Activated CD4-positive, alpha-beta memory T cell treated with anti-CD3 and anti-CD28 coated beads, Interleukin-2, amount 10 ng/mL, durations not matched to agents 7 days and 5 days (primary cell): ENCODE measurements around the gene CDK11B. TPM values are rescaled to one million over a fixed set of nuclear protein-coding genes. Genes with fewer than 3 reads are reported as not detected.
"Not testable (repeated sequence)": the region's sequence is repeated elsewhere in the genome, so short reads cannot be mapped to it uniquely, and the experiment has no call there.

Experiments
- CTCF ChIA-PET: fragments of 350-600 bp; sonication (Branson Sonifier 250); formaldehyde crosslinking; loops from one replicate; lab custom pipeline; 2021; ENCODE audit warnings: antibody characterized with exemption, inconsistent platforms; lab: Charles Lee
- POLR2A ChIA-PET: fragments of 350-600 bp; sonication (Branson Sonifier 250); formaldehyde crosslinking; loops from one replicate; lab custom pipeline; 2021; ENCODE audit warnings: antibody characterized with exemption; lab: Charles Lee
- DNase-seq: peaks from one replicate; pipeline ENCODE4 v3.0.0-alpha.2; 2020
- H3K27ac Mint-ChIP-seq: one replicate; pipeline ENCODE4 v1.8.0; 2021; ENCODE audit warnings: mild to moderate bottlenecking, mixed read lengths
- H3K27me3 Mint-ChIP-seq: one replicate; pipeline ENCODE4 v1.8.0; 2021; ENCODE audit warnings: mixed read lengths
- H3K36me3 Mint-ChIP-seq: one replicate; pipeline ENCODE4 v1.8.0; 2021; ENCODE audit warnings: low read depth, mixed read lengths
- H3K4me1 Mint-ChIP-seq: one replicate; pipeline ENCODE4 v1.8.0; 2021; ENCODE audit warnings: mixed read lengths
- H3K4me3 Mint-ChIP-seq: one replicate; pipeline ENCODE4 v1.8.0; 2021; ENCODE audit warnings: mild to moderate bottlenecking, mixed read lengths
- H3K9me3 Mint-ChIP-seq: one replicate; pipeline ENCODE4 v1.8.0; 2021; ENCODE audit warnings: mixed read lengths
- total RNA-seq, 2 experiments: library from RNA; stranded (reverse); gene quantifications; one replicate each; pipeline ENCODE4 v1.2.3, GENCODE V29; 2021

CDK11B gene
- 10 to 100 TPM; 32.5 to 32.7 TPM for total RNA-seq

GRCh38 chr1:1658583-1659549 lies at the start of gene CDK11B:
Gene CDK11B (minus strand): TSS chr1:1659004. CDS start chr1:1657485, 1,519 bp downstream.
- CTCF ChIA-PET: not testable (repeated sequence)
- peak within 1 kb of the TSS; percentile 100 for H3K27ac Mint-ChIP-seq

GRCh38 chr1:1707897-1708296 lies 49.1 kb upstream of the CDK11B start:
- H3K4me3 Mint-ChIP-seq, H3K36me3 Mint-ChIP-seq, CTCF ChIA-PET, H3K27ac Mint-ChIP-seq, H3K27me3 Mint-ChIP-seq, H3K9me3 Mint-ChIP-seq, DNase-seq, H3K4me1 Mint-ChIP-seq, POLR2A ChIA-PET: not testable (repeated sequence)

More at GRCh38 chr1:1658583-1659549, at the start of gene CDK11B:
- peaks cover 15% of the 10 kb centered on the region for H3K4me1 Mint-ChIP-seq
- DNase-seq: peak; percentile 94
- H3K36me3 Mint-ChIP-seq: peaks cover 20% of the 10 kb centered on the region
- POLR2A ChIA-PET: interaction anchor here (0.6 to 1.2 kb wide), 2 partner anchors 65 to 69 kb away, joined by 3 to 5 read pairs; partner anchors contain the start of gene CDK11A
- H3K4me3 Mint-ChIP-seq: peak within 1 kb of the TSS; percentile 94
- H3K27me3 Mint-ChIP-seq, H3K9me3 Mint-ChIP-seq: not testable (repeated sequence)

GRCh38 chr1:1707241-1707640 lies 48.4 kb upstream of the CDK11B start:
- H3K4me3 Mint-ChIP-seq, H3K36me3 Mint-ChIP-seq, DNase-seq, CTCF ChIA-PET, H3K4me1 Mint-ChIP-seq, H3K9me3 Mint-ChIP-seq, H3K27ac Mint-ChIP-seq, POLR2A ChIA-PET, H3K27me3 Mint-ChIP-seq: not testable (repeated sequence)

GRCh38 chr1:1705623-1706022 lies 46.8 kb upstream of the CDK11B start:
- POLR2A ChIA-PET, H3K4me3 Mint-ChIP-seq: not testable (repeated sequence)

GRCh38 chr1:1704284-1704957 lies 45.6 kb upstream of the CDK11B start:
- CTCF ChIA-PET, H3K27me3 Mint-ChIP-seq, H3K27ac Mint-ChIP-seq, H3K4me1 Mint-ChIP-seq, H3K4me3 Mint-ChIP-seq, H3K36me3 Mint-ChIP-seq, POLR2A ChIA-PET, H3K9me3 Mint-ChIP-seq: not testable (repeated sequence)
- DNase-seq: peak; percentile 12

More at GRCh38 chr1:1705623-1706022, 46.8 kb upstream of the CDK11B start:
- H3K4me1 Mint-ChIP-seq, H3K9me3 Mint-ChIP-seq, H3K27ac Mint-ChIP-seq, H3K27me3 Mint-ChIP-seq, DNase-seq, H3K36me3 Mint-ChIP-seq, CTCF ChIA-PET: not testable (repeated sequence)

GRCh38 chr1:1703796-1704195 lies 45.0 kb upstream of the CDK11B start:
- Mint-ChIP-seq H3K27me3 (peaks cover 2% of the 10 kb centered on the region), H3K9me3 (no peaks in the 10 kb centered on the region), H3K4me3 (no peak overlapping the region), H3K4me1 (no peaks in the 10 kb centered on the region), H3K36me3 (peaks cover 4% of the 10 kb centered on the region), H3K27ac (no peak overlapping the region)
- peak; percentile 10 for DNase-seq
- ChIA-PET POLR2A (no interaction called here), CTCF (no interaction called here)

GRCh38 chr1:1702506-1702905 lies 43.7 kb upstream of the CDK11B start:
- H3K4me1 Mint-ChIP-seq, H3K9me3 Mint-ChIP-seq, H3K36me3 Mint-ChIP-seq, DNase-seq, H3K27ac Mint-ChIP-seq, H3K4me3 Mint-ChIP-seq, POLR2A ChIA-PET, H3K27me3 Mint-ChIP-seq, CTCF ChIA-PET: not testable (repeated sequence)

GRCh38 chr1:1700557-1700956 lies 41.8 kb upstream of the CDK11B start:
- H3K4me1 Mint-ChIP-seq, DNase-seq, POLR2A ChIA-PET, CTCF ChIA-PET, H3K36me3 Mint-ChIP-seq, H3K9me3 Mint-ChIP-seq, H3K27me3 Mint-ChIP-seq, H3K27ac Mint-ChIP-seq, H3K4me3 Mint-ChIP-seq: not testable (repeated sequence)

GRCh38 chr1:1700067-1700466 lies 41.3 kb upstream of the CDK11B start:
- POLR2A ChIA-PET, H3K9me3 Mint-ChIP-seq, H3K27me3 Mint-ChIP-seq, CTCF ChIA-PET, H3K4me1 Mint-ChIP-seq, DNase-seq, H3K4me3 Mint-ChIP-seq, H3K36me3 Mint-ChIP-seq, H3K27ac Mint-ChIP-seq: not testable (repeated sequence)

- CTCF ChIA-PET, POLR2A ChIA-PET, H3K27me3 Mint-ChIP-seq, H3K4me1 Mint-ChIP-seq, H3K4me3 Mint-ChIP-seq, H3K9me3 Mint-ChIP-seq, H3K36me3 Mint-ChIP-seq, H3K27ac Mint-ChIP-seq: not testable (repeated sequence)
- DNase-seq: peak; percentile 14
Measured at GRCh38 chr1:1699061-1699460, 40.3 kb upstream of the CDK11B start.

GRCh38 chr1:1697358-1698183 lies 38.8 kb upstream of the CDK11B start:
- H3K9me3 Mint-ChIP-seq, H3K27ac Mint-ChIP-seq, H3K4me3 Mint-ChIP-seq, POLR2A ChIA-PET, H3K36me3 Mint-ChIP-seq, H3K4me1 Mint-ChIP-seq, H3K27me3 Mint-ChIP-seq, CTCF ChIA-PET: not testable (repeated sequence)
- DNase-seq: peak; percentile 13

GRCh38 chr1:1696431-1697357 lies 37.9 kb upstream of the CDK11B start:
- not testable (repeated sequence) for DNase-seq

More at GRCh38 chr1:1696431-1697357, 37.9 kb upstream of the CDK11B start:
- H3K9me3 Mint-ChIP-seq, H3K27ac Mint-ChIP-seq, POLR2A ChIA-PET, H3K4me1 Mint-ChIP-seq, CTCF ChIA-PET, H3K36me3 Mint-ChIP-seq, H3K4me3 Mint-ChIP-seq, H3K27me3 Mint-ChIP-seq: not testable (repeated sequence)
